ENCODE results near the gene CDH2. TPM values are rescaled to one million over a fixed set of nuclear protein-coding genes. Genes with fewer than 3 reads are reported as not detected.
A peak's percentile ranks its signal among the peaks of the same experiment; 100 is the strongest.

The CDH2 gene
- total RNA-seq, 1 experiment from 2014 or later, result 34.0 TPM

- POLR2A ChIA-PET (ENCODE audit: unreplicated experiment), result no interaction called here
Measured at GRCh38 chr18:28132084-28132483, 44.8 kb downstream of the CDH2 start.

GRCh38 chr18:28128659-28128980 lies 48.3 kb downstream of the CDH2 start:
- H3F3A ChIP-seq (ENCODE audit: low read length, unreplicated experiment), result no peaks in the 10 kb centered on the region
- no TSS peak for BruUV-seq (replicated peaks)
- no peak for DNase-seq
- POLR2A ChIA-PET (ENCODE audit: unreplicated experiment), result no interaction called here
- no peaks in the 10 kb centered on the region for H3K9me2 ChIP-seq (replicated peaks; ENCODE audit: low read length)
- peaks cover 43% of the 10 kb centered on the region for H3K4me1 ChIP-seq (ENCODE audit: insufficient read depth, low read length)
- H3K79me2 ChIP-seq (ENCODE audit: low read length), result peaks cover 18% of the 10 kb centered on the region; the same call in 1 of the 2 replicates
- CTCF ChIA-PET, result no interaction called here
- H3K9me3 ChIP-seq (ENCODE audit: low read length), result no peaks in the 10 kb centered on the region
- H3K9ac ChIP-seq (ENCODE audit: low read length), result no peak overlapping the region
- ATAC-seq, result no peak
- H3K4me3 ChIP-seq (ENCODE audit: low read length), result no peak overlapping the region
- H3K27ac ChIP-seq (ENCODE audit: low read length), result 0 out of 2 replicates have a peak overlapping the region, but pooled peaks have one; percentile 10
- H3K36me3 ChIP-seq (ENCODE audit: low read depth, low read length), result no peaks in the 10 kb centered on the region
- no peaks in the 10 kb centered on the region for H3K27me3 ChIP-seq (ENCODE audit: low read length)
- no peaks in the 10 kb centered on the region for H4K20me1 ChIP-seq (ENCODE audit: low read length)
- no peak for TF ChIP-seq EZH2 (IDR thresholded peaks at IDR 0.05; ENCODE audit: low read length, unreplicated experiment)
- TF ChIP-seq CTCF (conservative IDR thresholded peaks at IDR 0.05; ENCODE audit: low read depth, low read length), result no peak
- TF ChIP-seq EZH2phosphoT487 (IDR thresholded peaks at IDR 0.05; ENCODE audit: borderline replicate concordance, low read length), result no peak
- no peak overlapping the region for H2AFZ ChIP-seq (ENCODE audit: low read length)
- peak overlapping the region; percentile 32; the same call in 1 of the 2 replicates for H3K4me2 ChIP-seq (ENCODE audit: low read length)
- intact Hi-C loops (cut with micrococcal nuclease), result loop anchor here (10.0 kb wide), 1 partner anchor 296 kb away; no protein-coding TSS in a partner anchor

More at GRCh38 chr18:28132084-28132483, 44.8 kb downstream of the CDH2 start:
- Histone ChIP-seq H3K4me3 (ENCODE audit: low read length) (no peak overlapping the region), H4K20me1 (ENCODE audit: low read length) (no peaks in the 10 kb centered on the region), H3K4me1 (ENCODE audit: insufficient read depth, low read length) (peaks cover 28% of the 10 kb centered on the region), H3F3A (ENCODE audit: low read length, unreplicated experiment) (no peaks in the 10 kb centered on the region), H3K27me3 (ENCODE audit: low read length) (no peaks in the 10 kb centered on the region), H3K9ac (ENCODE audit: low read length) (no peak overlapping the region), H3K36me3 (ENCODE audit: low read depth, low read length) (no peaks in the 10 kb centered on the region), H3K9me3 (ENCODE audit: low read length) (no peaks in the 10 kb centered on the region), H3K9me2 (replicated peaks; ENCODE audit: low read length) (no peaks in the 10 kb centered on the region), H3K79me2 (ENCODE audit: low read length) (peaks cover 5% of the 10 kb centered on the region; the same call in 1 of the 2 replicates), H3K27ac (ENCODE audit: low read length) (no peak overlapping the region), H2AFZ (ENCODE audit: low read length) (no peak overlapping the region), H3K4me2 (ENCODE audit: low read length) (no peak overlapping the region)
- no TSS peak for BruUV-seq (replicated peaks)
- CTCF ChIA-PET, result no interaction called here
- ATAC-seq (no peak), DNase-seq (no peak)
- TF ChIP-seq EZH2 (IDR thresholded peaks at IDR 0.05; ENCODE audit: low read length, unreplicated experiment), result no peak
- no peak for TF ChIP-seq CTCF (conservative IDR thresholded peaks at IDR 0.05; ENCODE audit: low read depth, low read length)
- TF ChIP-seq EZH2phosphoT487 (IDR thresholded peaks at IDR 0.05; ENCODE audit: borderline replicate concordance, low read length), result no peak
- intact Hi-C loops (cut with micrococcal nuclease), result no loop called here

GRCh38 chr18:28127763-28128658 lies 48.9 kb downstream of the CDH2 start:
- H3K9ac ChIP-seq (ENCODE audit: low read length), result no peak overlapping the region
- no peak overlapping the region for H3K4me3 ChIP-seq (ENCODE audit: low read length)
- intact Hi-C loops (cut with micrococcal nuclease), result loop anchor here (10.0 kb wide), 1 partner anchor 297 kb away; no protein-coding TSS in a partner anchor
- peaks cover 18% of the 10 kb centered on the region; the same call in 1 of the 2 replicates for H3K79me2 ChIP-seq (ENCODE audit: low read length)
- no peak for TF ChIP-seq CTCF (conservative IDR thresholded peaks at IDR 0.05; ENCODE audit: low read depth, low read length)
- H3K9me3 ChIP-seq (ENCODE audit: low read length), result no peaks in the 10 kb centered on the region
- peaks cover 44% of the 10 kb centered on the region for H3K4me1 ChIP-seq (ENCODE audit: insufficient read depth, low read length)
- CTCF ChIA-PET, result no interaction called here
- no peaks in the 10 kb centered on the region for H4K20me1 ChIP-seq (ENCODE audit: low read length)
- no peak overlapping the region for H2AFZ ChIP-seq (ENCODE audit: low read length)
- no peaks in the 10 kb centered on the region for H3K36me3 ChIP-seq (ENCODE audit: low read depth, low read length)
- ATAC-seq, result peak; percentile 55
- peak; percentile 72 for DNase-seq
- H3F3A ChIP-seq (ENCODE audit: low read length, unreplicated experiment), result no peaks in the 10 kb centered on the region
- POLR2A ChIA-PET (ENCODE audit: unreplicated experiment), result interaction anchor here (0.7 kb wide), 1 partner anchor 14 kb away, joined by 4 read pairs; no protein-coding TSS in a partner anchor
- peak overlapping the region; percentile 32 for H3K4me2 ChIP-seq (ENCODE audit: low read length)
- 0 out of 2 replicates have a peak overlapping the region, but pooled peaks have one; percentile 10 for H3K27ac ChIP-seq (ENCODE audit: low read length)
- H3K27me3 ChIP-seq (ENCODE audit: low read length), result no peaks in the 10 kb centered on the region
- no peaks in the 10 kb centered on the region for H3K9me2 ChIP-seq (replicated peaks; ENCODE audit: low read length)
- no TSS peak for BruUV-seq (replicated peaks)

All from PC-3 (cell line).